Activated naive CD4-positive, alpha-beta T cell treated with anti-CD3 and anti-CD28 coated beads, Interleukin-2, amount 10 ng/mL, durations not matched to agents 7 days and 5 days (primary cell): ENCODE data around the gene LGMN.
"Not testable (repeated sequence)": the region's sequence is repeated elsewhere in the genome, so short reads cannot be mapped to it uniquely, and the experiment has no call there.

Source experiments
- CTCF ChIA-PET: fragments of 350-600 bp; sonication (Branson Sonifier 250); formaldehyde crosslinking; loops from one replicate; lab custom pipeline; 2021; ENCODE audit warnings: antibody characterized with exemption; lab: Charles Lee
- DNase-seq: peaks from one replicate; pipeline ENCODE4 v3.0.0-alpha.2; 2020
- H3K27ac Mint-ChIP-seq: one replicate; pipeline ENCODE4 v1.8.0; 2021; ENCODE audit warnings: mild to moderate bottlenecking, moderate library complexity, mixed read lengths
- H3K27me3 Mint-ChIP-seq: one replicate; pipeline ENCODE4 v1.8.0; 2021; ENCODE audit warnings: mild to moderate bottlenecking, mixed read lengths
- H3K36me3 Mint-ChIP-seq: one replicate; pipeline ENCODE4 v1.8.0; 2021; ENCODE audit warnings: mixed read lengths
- H3K4me1 Mint-ChIP-seq: one replicate; pipeline ENCODE4 v1.8.0; 2021; ENCODE audit warnings: mixed read lengths
- H3K4me3 Mint-ChIP-seq: one replicate; pipeline ENCODE4 v1.8.0; 2021; ENCODE audit warnings: mild to moderate bottlenecking, moderate library complexity, mixed read lengths
- H3K9me3 Mint-ChIP-seq: one replicate; pipeline ENCODE4 v1.8.0; 2021; ENCODE audit warnings: mixed read lengths

The LGMN gene

DNA sequence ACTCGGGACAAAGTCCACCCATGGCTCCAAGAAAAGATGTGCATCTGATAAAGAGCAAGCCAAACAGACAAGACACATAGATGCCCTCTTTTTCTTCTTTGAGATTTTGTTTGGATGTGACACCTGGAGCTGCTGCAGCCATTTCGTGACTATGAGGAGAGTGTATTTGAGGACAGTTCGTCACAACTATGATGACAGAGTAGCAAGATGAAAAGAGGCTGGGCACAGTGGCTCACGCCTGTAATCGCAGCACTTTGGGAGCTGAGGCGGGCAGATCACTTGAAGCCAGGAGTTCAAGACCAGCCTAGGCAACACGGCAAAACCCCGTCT is 21.5 kb downstream of the LGMN start:
- Mint-ChIP-seq H3K4me1 (peaks cover 25% of the 10 kb centered on the region), H3K27ac (no peak overlapping the region), H3K4me3 (no peak overlapping the region), H3K9me3 (peaks cover 5% of the 10 kb centered on the region), H3K27me3 (peaks cover 5% of the 10 kb centered on the region), H3K36me3 (peaks cover 7% of the 10 kb centered on the region)
- DNase-seq = no peak
- CTCF ChIA-PET = no interaction called here

DNA sequence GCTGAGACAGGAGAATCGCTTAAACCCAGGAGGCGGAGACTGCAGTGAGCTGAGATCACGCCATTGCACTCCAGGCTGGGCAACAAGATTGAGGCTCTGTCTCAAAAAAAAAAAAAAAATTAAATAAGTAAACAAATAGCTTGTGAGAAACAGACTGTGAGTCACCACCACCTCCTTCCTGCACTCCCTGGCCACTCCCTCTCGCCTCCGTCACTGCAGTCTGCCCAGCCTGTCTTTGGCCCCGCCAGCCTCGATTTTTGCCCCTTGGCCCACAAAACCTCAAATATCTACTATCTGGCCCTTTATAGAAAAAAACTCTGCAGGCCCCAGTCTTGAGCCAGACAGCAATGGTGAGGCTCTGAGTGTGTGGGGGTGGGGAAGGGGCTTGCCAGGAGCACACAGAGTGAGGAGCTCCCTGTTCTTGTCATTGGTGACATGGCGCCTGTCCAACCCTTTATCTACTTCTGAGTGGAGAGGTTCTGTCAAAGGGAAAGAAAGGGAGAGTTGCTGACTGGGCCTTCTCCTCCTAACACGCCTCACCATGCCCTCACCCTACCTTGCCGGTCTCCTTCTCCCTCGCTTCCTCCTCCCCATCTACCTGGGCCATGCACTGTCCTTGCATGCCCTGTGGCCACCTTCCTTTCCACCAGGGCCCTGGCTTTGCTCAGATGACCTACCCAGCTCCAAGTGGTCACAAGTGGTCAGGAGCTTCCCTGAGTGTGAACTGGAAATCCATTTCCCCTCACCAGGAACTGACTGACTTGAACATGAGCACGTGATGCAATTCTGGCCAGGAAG is 22.1 kb downstream of the LGMN start:
- H3K4me1 Mint-ChIP-seq = peaks cover 25% of the 10 kb centered on the region

DNA sequence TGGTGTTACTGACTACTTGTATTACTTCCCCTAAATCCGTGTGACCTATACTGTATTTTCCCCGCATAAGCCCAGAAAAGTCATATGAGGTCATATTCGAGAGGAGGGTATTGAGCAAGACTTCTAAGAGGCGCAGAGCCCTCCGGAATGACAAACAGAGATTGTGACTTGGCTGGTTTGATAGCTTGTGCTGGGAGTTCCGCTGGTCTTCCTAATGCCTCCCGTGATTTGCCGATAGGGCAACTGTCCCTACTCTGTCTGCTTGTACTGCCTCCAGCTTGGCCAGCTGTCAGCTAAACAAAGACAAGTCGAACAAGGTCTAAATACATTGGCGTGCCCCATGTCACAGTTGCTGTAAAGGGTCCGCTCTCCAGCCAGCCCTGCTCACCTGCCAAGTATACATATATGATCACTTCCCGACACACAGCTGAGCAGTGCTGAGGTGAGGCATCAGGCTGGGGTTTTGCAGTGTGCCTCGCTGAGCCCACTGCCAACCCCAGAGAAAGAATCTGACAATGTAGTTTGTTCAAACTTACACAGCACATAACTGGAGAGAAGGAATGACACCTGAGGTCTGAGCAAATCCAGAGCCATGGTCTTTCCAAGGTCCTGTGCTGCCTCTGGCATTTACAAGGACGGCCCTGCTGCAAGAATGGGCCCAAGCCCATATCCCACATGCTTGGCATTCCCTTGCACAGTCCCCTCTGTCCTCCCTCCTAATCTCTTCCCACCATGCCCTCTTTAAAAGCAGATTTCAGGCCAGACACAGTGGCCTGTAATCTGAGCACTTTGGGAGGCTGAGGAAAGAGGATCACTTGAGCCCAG is 23.7 kb downstream of the LGMN start:
- H3K36me3 Mint-ChIP-seq = no peaks in the 10 kb centered on the region
- no peak overlapping the region for H3K27ac Mint-ChIP-seq
- CTCF ChIA-PET = interaction anchor here (1.0 to 1.5 kb wide), 2 partner anchors 39 to 60 kb away, joined by 3 to 4 read pairs; no protein-coding TSS in a partner anchor
- H3K27me3 Mint-ChIP-seq = peaks cover 5% of the 10 kb centered on the region
- no peak overlapping the region for H3K4me3 Mint-ChIP-seq
- H3K4me1 Mint-ChIP-seq = peaks cover 20% of the 10 kb centered on the region
- H3K9me3 Mint-ChIP-seq = no peaks in the 10 kb centered on the region
- DNase-seq = no peak

More for the DNA sequence above, 22.1 kb downstream of the LGMN start:
- H3K9me3 Mint-ChIP-seq = peaks cover under 1% of the 10 kb centered on the region
- H3K4me3 Mint-ChIP-seq = no peak overlapping the region
- peak; percentile 37 for DNase-seq
- H3K27ac Mint-ChIP-seq = peak overlapping the region; percentile 36
- H3K27me3 Mint-ChIP-seq = peaks cover 5% of the 10 kb centered on the region
- CTCF ChIA-PET = interaction anchor here (1.5 kb wide), 1 partner anchor 40 kb away, joined by 4 read pairs; no protein-coding TSS in a partner anchor
- H3K36me3 Mint-ChIP-seq = peaks cover 3% of the 10 kb centered on the region

DNA sequence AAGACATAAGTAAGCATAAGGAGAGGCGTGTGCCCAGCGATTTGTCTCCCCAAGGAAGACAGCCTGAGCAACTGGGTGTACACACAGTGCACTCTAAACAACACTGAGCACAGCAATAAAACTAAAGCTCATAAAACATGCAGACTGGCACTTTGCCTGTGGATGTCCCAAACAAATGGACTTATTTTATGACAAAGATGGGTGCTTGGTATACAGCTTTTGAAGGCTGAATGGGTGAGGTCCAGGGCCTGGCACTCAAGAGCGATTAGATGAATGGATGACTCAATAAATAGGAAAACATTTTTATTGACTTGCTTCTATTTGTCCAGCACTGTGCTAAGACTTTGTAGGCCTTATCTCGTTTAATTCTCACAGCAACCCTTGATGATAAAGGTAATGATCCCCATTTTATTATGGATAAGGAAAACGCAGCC is 28.5 kb downstream of the LGMN start:
- H3K9me3 Mint-ChIP-seq = no peaks in the 10 kb centered on the region
- H3K27me3 Mint-ChIP-seq = no peaks in the 10 kb centered on the region
- CTCF ChIA-PET = no interaction called here
- no peak overlapping the region for H3K4me3 Mint-ChIP-seq
- H3K27ac Mint-ChIP-seq = no peak overlapping the region
- H3K4me1 Mint-ChIP-seq = peaks cover 5% of the 10 kb centered on the region
- DNase-seq = no peak
- no peaks in the 10 kb centered on the region for H3K36me3 Mint-ChIP-seq

DNA sequence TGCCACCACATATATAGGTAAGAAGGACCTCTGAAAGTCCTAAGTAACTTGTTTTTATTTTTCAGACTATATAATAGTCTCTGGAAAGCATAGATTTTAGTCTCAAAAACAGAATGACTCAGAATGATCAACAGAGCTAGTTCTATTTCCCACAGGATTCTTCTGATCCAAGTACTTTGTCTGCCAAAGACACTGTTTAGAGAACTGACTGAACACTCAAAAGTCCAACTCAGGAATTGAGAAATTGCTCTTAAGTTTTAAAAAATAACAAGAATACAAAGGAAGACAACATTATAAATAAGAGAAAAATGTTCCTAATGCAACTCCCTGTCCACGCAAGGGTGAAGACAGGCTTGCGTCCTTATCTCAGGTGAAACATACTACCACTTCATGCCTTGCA is 29.0 kb downstream of the LGMN start:
- H3K4me3 Mint-ChIP-seq = no peak overlapping the region
- no peaks in the 10 kb centered on the region for H3K36me3 Mint-ChIP-seq
- H3K27ac Mint-ChIP-seq = no peak overlapping the region
- no peaks in the 10 kb centered on the region for H3K9me3 Mint-ChIP-seq
- H3K4me1 Mint-ChIP-seq = peaks cover 5% of the 10 kb centered on the region
- CTCF ChIA-PET = no interaction called here
- DNase-seq = no peak
- peaks cover 4% of the 10 kb centered on the region for H3K27me3 Mint-ChIP-seq

DNA sequence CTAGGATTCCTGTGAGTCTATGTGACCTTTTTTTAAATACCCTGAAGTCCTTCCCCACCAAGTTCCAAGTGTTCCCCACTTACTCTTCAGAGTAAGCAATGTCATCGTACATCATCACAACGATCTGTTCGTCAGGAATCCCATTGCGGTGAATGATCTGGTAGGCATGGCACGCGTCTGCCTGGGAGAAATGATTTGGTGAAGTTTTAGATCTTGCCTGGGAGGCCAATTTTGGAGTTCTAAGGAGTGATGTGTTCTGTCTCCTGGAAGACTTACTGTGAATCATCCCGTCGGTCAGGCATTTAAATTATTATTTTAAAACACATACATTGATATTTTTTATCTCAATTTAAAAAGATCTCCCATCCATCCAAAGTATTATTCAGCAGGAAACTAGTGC is 29.8 kb downstream of the LGMN start:
- H3K4me3 Mint-ChIP-seq = no peak overlapping the region
- peaks cover 5% of the 10 kb centered on the region for H3K4me1 Mint-ChIP-seq
- no peak for DNase-seq
- no peaks in the 10 kb centered on the region for H3K36me3 Mint-ChIP-seq
- no peak overlapping the region for H3K27ac Mint-ChIP-seq
- H3K9me3 Mint-ChIP-seq = no peaks in the 10 kb centered on the region
- peaks cover 4% of the 10 kb centered on the region for H3K27me3 Mint-ChIP-seq
- CTCF ChIA-PET = interaction anchor here (1.4 to 2.2 kb wide), 2 partner anchors 10 to 65 kb away, joined by 5 to 14 read pairs; no protein-coding TSS in a partner anchor

DNA sequence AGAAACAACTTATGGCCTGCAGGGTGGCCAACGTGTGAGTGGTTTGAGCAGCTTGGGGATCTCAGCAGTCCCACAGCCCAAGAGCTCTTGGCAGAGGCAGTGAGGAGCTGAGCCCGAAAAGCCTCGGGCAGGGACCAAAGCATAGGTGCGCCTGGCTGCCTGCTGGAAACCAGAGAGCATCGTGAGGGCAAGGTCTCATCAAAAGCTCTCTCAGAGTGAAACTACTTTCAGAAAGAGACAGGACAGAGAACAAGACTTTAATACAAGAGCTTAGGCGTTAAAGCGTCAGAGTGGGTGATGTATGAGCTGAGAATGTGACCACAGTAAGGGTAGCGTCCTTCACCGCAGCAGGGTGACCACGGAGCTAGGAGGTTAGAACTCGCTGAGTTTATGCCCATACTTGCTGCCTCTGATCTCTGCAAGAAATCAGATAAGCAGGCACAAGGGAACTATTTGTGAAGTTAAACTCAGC is 30.8 kb downstream of the LGMN start:
- H3K27me3 Mint-ChIP-seq = peaks cover 4% of the 10 kb centered on the region
- DNase-seq = no peak
- CTCF ChIA-PET = interaction anchor here (1.4 to 2.2 kb wide), 2 partner anchors 9 to 66 kb away, joined by 5 to 14 read pairs; no protein-coding TSS in a partner anchor
- no peak overlapping the region for H3K27ac Mint-ChIP-seq
- H3K36me3 Mint-ChIP-seq = no peaks in the 10 kb centered on the region
- peaks cover 5% of the 10 kb centered on the region for H3K4me1 Mint-ChIP-seq
- no peak overlapping the region for H3K4me3 Mint-ChIP-seq
- no peaks in the 10 kb centered on the region for H3K9me3 Mint-ChIP-seq

DNA sequence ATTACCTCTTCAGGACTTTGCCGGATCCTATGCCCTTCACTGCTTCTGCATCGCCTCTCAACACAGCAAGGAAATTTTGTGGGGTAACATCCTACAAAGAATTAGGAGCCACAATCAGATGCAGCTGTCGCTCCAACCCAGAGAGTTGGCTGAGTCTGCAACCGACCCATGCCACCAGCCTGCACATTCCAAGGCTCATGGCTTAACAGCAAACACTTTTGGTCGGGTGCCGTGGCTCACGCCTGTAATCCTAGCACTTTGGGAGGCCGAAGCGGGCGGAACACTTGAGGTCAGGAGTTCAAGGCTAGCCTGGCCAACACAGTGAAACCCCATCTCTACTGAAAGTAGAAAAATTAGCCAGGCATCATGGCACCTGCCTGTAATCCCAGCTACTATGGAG is 32.3 kb downstream of the LGMN start:
- Mint-ChIP-seq H3K36me3 (no peaks in the 10 kb centered on the region), H3K27me3 (peaks cover 4% of the 10 kb centered on the region), H3K4me1 (peaks cover 5% of the 10 kb centered on the region), H3K9me3 (no peaks in the 10 kb centered on the region), H3K4me3 (no peak overlapping the region), H3K27ac (no peak overlapping the region)
- CTCF ChIA-PET = interaction anchor here (2.2 to 5.7 kb wide), 2 partner anchors 60 to 67 kb away, joined by 9 to 38 read pairs; no protein-coding TSS in a partner anchor
- no peak for DNase-seq

DNA sequence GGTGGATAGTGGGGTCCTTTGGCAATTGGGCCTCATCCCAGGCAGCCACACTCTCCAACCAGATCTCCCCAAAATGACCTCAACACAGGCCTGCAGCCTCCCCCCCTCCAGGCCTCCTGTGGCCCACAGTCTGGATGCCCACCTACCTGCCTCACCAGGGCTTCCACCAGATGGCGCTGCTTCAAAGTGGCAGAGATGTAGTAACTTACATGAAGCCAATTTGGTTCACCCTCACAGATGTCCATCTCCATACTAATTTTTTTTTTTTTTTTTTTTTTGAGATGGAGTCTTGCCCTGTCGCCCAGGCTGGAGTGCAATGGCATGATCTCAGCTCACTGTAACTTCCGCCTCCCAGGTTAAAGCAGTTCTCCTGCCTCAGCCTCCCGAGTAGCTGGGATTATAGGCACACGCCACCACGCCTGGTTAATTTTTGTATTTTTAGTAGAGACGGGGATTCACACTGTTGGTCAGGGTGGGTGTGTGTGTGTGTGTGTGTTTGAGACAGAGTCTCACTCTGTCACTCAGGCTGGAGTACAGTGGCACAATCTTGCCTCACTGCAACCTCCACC is 33.6 kb downstream of the LGMN start:
- H3K4me3 Mint-ChIP-seq, H3K27ac Mint-ChIP-seq, H3K4me1 Mint-ChIP-seq, H3K27me3 Mint-ChIP-seq, H3K9me3 Mint-ChIP-seq, H3K36me3 Mint-ChIP-seq: not testable (repeated sequence)
- CTCF ChIA-PET = interaction anchor here (0.7 to 5.7 kb wide), 11 partner anchors 13 to 423 kb away, joined by 3 to 38 read pairs (median 4); no protein-coding TSS in a partner anchor
- peak; percentile 91 for DNase-seq

DNA sequence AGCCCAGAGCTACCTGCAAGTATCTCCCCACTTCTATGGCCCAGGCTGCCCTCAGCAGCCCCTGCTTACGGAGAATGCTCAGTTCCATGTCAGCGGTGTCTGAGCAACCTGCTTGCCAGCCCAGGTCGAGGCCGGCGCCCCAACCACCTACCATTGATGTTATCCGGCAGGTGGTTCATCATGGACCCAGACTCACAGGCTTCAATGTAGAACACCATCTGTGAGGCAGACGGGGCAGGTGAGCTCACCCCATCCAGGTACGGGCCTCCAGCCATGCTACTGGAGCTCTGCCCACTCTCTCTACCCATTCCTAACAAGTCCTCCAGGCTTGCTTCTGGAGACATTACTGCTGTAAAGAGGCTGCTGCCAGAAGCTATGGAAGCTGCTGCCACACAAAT is 35.8 kb downstream of the LGMN start:
- H3K27ac Mint-ChIP-seq = no peak overlapping the region
- CTCF ChIA-PET = interaction anchor here (1.0 to 5.7 kb wide), 5 partner anchors 11 to 77 kb away, joined by 3 to 38 read pairs (median 4); no protein-coding TSS in a partner anchor
- no peaks in the 10 kb centered on the region for H3K9me3 Mint-ChIP-seq
- peaks cover 3% of the 10 kb centered on the region for H3K4me1 Mint-ChIP-seq
- H3K4me3 Mint-ChIP-seq = no peak overlapping the region
- no peak for DNase-seq
- H3K36me3 Mint-ChIP-seq = no peaks in the 10 kb centered on the region
- H3K27me3 Mint-ChIP-seq = peaks cover 4% of the 10 kb centered on the region

DNA sequence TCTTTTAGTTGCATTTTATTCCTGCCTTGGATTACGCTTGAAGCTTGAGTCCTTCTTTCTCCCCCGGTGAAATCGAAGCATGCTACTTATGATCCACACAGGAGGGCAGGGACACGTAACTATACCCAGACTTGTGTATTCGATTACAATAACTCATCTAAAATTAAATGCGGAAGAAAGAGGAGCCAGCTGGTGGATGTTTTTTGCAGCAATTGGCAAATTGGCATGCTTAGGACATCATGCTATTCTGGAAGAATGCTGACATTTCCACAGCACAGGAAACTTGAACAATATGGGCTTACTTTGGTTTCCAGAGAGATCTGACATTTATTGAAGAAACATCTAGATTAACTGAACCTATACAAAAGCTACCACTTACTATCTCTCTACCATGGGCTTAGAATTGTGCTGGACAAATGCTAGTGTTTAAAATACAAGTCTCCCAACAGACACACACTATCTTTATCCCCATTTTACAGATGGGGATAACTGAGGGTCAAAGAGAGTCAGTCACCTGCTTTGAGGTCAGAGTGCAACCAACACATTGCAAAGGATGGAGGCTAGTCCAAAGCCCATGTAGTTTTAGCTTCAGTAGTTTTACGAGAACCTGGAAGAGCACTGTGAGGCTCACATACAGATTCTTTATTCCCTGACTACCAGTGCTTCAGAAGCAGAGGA is 36.3 kb downstream of the LGMN start:
- Mint-ChIP-seq H3K4me1 (no peaks in the 10 kb centered on the region), H3K36me3 (no peaks in the 10 kb centered on the region), H3K4me3 (no peak overlapping the region), H3K27me3 (peaks cover 4% of the 10 kb centered on the region), H3K27ac (no peak overlapping the region), H3K9me3 (no peaks in the 10 kb centered on the region)
- CTCF ChIA-PET = interaction anchor here (1.0 to 5.7 kb wide), 4 partner anchors 11 to 77 kb away, joined by 3 to 38 read pairs (median 6); no protein-coding TSS in a partner anchor
- no peak for DNase-seq

DNA sequence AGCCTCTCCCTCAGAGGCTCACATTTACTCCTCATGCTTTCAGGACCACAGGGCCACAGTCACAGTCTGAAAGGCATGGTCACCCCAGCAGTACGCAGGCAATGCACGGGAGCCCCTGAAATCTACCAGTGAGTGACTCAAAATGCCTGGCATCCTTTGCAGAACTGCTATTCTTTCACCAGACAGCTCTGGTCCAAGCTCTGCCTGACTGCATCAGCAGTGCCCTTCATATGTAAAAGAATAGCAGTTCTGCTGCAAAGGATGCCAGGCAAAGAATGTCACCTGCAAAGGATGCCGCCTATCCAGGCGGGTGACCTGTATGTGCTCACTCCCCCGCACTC is 38.5 kb downstream of the LGMN start:
- H3K27ac Mint-ChIP-seq = no peak overlapping the region
- no peak for DNase-seq
- H3K27me3 Mint-ChIP-seq = peaks cover 9% of the 10 kb centered on the region
- no peaks in the 10 kb centered on the region for H3K4me1 Mint-ChIP-seq
- no peaks in the 10 kb centered on the region for H3K9me3 Mint-ChIP-seq
- CTCF ChIA-PET = no interaction called here
- no peak overlapping the region for H3K4me3 Mint-ChIP-seq
- H3K36me3 Mint-ChIP-seq = no peaks in the 10 kb centered on the region

DNA sequence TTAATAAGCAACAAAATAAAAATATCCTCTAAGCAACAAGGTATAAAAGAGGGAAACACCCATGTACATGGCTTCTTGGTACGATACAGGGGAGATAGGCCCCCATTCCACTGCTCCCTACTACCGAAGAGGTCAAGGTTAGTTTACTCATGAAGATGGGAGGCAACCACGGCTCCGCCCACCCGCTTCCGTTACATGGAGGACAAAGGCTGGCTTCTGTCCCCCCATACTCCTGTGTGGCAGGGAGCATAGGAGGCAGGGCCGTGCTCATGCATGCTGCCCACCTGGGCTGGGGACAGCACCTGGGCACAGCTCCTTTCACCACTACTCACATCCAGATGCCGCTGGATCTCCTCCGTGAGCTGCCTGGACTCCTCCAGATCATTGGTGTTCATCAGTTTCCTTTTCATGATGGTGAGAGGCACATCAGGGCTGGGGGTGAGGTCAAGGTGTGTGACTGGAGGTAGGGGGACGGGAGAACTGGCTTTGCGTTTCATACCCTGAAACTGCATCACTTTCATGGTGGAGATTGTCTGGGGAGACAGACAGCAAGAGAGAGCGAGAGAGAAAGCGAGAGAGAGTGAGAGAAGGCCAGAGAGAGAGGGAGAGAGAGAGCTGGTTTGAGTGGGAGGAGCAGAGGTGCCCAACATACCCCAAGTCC is 39.0 kb downstream of the LGMN start:
- DNase-seq = no peak
- Mint-ChIP-seq H3K27me3 (peaks cover 9% of the 10 kb centered on the region), H3K4me3 (no peak overlapping the region), H3K36me3 (no peaks in the 10 kb centered on the region), H3K27ac (no peak overlapping the region), H3K9me3 (no peaks in the 10 kb centered on the region), H3K4me1 (no peaks in the 10 kb centered on the region)
- CTCF ChIA-PET = interaction anchor here (2.1 kb wide), 1 partner anchor 8 kb away, joined by 5 read pairs; no protein-coding TSS in a partner anchor
